SHP77 (cell line): Measurements from ENCODE around the gene CDK4.
"Not testable (repeated sequence)": the region's sequence is repeated elsewhere in the genome, so short reads cannot be mapped to it uniquely, and the experiment has no call there.

Experiments
- DNase-seq, 2 experiments: peaks; one replicate each; lab custom pipeline; 2025; lab: John Stamatoyannopoulos, UW

Gene CDK4

DNA sequence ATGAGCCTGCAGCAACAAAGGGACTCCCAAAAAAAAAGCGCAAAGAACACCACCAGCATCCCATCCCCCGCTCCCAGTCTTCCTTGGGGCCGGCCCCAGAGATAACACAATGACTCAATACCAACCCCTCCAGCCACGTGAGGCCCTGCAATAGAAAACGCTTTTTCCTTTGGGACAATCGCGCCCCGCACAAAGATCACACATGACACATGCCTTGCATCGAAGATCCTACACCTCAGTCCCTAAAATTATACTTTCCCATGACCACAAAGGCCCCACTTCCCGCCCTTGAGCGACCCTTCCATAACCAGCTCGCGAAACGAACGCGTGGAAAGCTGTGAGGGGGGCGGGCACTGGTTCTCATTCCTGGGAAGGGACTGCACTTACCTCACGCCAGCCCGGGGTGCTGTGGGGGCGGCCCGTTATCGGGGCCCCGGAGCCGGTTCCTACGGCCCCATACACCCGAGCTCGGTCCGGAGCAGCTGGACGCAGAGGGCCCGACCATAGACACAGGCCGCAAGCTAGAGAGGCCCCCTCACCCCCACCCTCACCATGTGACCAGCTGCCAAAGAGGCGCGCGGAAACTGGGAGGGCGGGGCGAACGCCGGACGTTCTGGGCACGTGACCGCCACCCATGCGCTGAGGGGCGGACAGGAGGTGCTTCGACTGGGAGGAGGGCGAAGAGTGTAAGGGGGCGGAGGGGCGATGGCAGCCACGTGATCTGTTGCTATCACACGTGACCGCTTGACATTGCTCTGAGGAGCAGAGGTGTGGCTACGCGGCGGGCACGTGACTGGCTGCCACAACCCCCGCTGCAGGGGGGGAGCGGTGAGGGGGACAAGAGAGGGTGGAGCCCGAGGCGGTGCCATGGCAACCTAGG lies at the start of gene CDK4:
CDK4 (minus strand) TSS at position 523 of the 880 bp plus-strand sequence. CDS start 593 bp downstream, outside the sequence.
- peak; percentile 98 to 99 for DNase-seq

DNA sequence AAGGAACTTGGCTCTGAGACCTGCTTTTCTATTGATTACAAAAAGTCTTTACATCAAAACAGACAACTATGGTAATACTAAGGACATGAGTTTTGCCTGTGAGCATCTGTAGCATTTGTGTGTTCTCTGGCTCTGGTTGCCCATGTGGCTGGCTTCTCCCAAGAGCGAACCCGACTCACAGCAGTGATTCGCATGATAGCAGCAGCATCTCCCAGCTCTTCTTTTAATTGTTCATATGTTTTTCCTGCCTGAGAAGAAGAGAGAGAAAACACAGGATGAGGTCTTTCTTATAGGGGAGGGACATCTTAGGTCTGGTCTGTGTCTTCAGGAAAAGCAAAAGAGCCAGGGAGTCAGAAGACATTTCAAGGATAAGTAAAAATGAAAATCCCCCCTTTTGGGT lies 48.9 kb upstream of the CDK4 start:
- DNase-seq: no peak

- DNase-seq: no peak
These were observed 45.8 kb upstream of the CDK4 start for GRCh38 chr12:57797933-57798332.

GRCh38 chr12:57796996-57797395 lies 44.9 kb upstream of the CDK4 start:
- no peak for DNase-seq

- no peak for DNase-seq
These were observed 43.2 kb upstream of the CDK4 start for GRCh38 chr12:57795354-57795753.

DNA sequence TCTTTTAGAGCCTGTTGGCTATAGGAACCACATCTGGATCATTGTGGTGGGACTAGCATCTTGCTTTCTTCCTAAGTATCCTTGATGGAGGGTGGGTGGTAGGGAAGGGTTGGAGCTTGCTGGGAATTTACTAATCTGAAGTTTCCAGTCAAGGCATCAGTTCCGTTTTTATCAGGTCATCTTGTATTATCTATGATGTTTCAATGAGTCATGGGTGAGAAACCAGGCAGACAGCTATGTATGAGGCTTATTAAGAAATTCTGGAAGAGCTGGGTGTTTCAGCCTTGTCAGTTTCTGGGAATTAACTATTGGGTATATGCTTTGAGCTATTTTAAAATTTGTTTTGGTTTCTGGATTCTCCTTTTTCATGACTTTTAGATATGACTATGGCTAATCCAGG lies 41.8 kb upstream of the CDK4 start:
- DNase-seq: no peak

DNA sequence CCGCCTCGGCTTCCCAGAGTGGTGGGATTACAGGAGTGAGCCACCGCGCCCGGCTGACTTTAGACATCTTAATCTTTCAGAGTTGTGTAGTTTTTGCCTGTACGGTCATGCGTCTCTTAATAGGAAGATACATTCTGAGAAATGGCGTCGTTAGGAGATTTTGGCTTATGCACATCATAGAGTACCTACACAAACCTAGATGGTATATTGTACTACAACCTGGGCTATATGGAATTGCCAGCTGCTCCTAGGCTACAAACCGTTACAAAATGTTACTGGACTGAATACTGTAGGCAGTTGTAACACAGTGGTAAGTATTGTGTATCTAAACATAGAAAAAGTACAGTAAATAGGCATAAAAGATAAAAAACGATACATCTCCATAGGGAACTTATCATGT lies 31.8 kb upstream of the CDK4 start:
- no peak for DNase-seq

GRCh38 chr12:57783466-57783801 lies 31.3 kb upstream of the CDK4 start:
- DNase-seq: no peak

GRCh38 chr12:57782608-57783465 lies 30.7 kb upstream of the CDK4 start, which contains the start of gene TSFM:
TSFM (plus strand) TSS chr12:57782787; CDS start chr12:57782802, 15 bp downstream.
- peak; percentile 93 to 94 for DNase-seq

DNA sequence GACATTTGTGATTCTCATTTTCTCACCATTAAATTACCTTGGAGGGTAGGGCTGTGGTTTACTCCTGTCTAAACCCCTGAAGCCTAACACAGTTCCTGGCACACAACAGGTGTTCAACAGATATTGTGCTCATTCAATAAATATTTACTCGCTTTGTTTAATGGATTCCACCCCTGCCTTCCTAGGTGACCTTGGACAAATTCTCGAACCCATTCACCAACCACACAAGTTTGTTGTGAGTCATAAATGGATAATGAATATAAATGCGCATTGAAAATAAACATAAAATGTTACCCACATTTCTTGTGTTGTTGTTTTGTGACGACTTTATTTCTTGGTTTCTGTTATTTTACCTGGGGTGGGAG lies 30.1 kb upstream of the CDK4 start:
- no peak for DNase-seq

DNA sequence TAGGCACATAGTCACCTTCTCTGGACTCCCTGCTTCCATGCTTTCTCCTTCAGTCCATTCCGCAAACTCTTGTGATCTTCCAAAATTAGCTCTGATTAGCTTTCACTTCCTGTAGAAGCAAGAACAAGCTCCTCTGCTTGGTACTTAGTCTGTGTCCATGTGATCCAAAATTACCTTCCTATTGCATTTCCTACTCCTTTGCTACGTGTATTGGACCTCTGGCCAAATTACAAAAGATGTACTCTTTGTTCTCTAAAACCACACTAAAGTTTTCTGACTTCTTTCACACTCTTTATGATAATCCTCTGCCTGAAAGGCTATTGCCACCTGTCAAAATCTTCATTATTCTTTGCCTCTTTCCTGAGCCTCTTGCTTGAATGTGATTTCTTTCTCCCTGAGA lies 29.7 kb upstream of the CDK4 start:
- DNase-seq: no peak

GRCh38 chr12:57781244-57781643 lies 29.1 kb upstream of the CDK4 start:
- no peak for DNase-seq

- DNase-seq: no peak
These were observed 28.3 kb upstream of the CDK4 start for GRCh38 chr12:57780284-57780897.

DNA sequence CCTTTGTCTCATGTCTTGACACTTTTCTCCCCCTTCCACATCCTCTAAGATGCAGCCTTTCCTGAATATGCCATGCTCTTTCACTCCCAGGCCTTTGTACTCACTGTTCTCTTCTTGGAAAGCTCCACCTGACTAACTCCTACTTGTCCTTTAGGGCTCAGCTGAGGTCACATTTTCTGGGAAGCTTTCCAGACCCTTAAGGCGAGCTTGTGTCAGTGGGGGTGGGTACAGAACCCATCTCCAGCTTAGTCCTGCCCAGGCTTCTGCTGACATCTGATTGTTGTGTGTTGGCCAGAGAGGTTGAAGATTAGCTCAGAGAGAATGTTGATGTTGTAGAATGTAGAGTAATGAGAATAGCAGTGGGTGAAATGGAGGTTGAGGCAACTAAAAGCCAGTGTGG lies 27.6 kb upstream of the CDK4 start:
- no peak for DNase-seq

GRCh38 chr12:57777911-57778310 lies 25.8 kb upstream of the CDK4 start:
- DNase-seq: no peak

DNA sequence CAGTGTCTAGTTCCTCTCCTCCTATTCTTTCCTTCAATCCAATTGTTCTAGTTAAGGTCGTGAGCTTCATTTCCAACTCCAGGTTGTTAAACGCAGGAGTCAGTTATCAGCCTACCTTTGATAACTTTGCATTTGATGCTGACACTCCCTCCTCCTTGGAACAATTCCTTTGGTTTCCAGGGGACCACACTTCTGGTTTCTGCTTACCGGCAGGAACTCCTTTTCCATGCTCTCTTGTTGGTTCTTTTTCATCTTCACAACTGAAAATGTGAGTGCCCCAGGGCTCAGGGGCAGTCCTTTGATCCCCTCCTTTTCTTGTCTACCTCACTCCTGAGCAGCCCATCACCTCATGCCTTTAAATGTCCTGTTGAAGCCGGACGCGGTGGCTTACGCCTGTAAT lies 25.3 kb upstream of the CDK4 start:
- no peak for DNase-seq

- DNase-seq: no peak
These were observed 24.1 kb upstream of the CDK4 start for GRCh38 chr12:57776247-57776587.

DNA sequence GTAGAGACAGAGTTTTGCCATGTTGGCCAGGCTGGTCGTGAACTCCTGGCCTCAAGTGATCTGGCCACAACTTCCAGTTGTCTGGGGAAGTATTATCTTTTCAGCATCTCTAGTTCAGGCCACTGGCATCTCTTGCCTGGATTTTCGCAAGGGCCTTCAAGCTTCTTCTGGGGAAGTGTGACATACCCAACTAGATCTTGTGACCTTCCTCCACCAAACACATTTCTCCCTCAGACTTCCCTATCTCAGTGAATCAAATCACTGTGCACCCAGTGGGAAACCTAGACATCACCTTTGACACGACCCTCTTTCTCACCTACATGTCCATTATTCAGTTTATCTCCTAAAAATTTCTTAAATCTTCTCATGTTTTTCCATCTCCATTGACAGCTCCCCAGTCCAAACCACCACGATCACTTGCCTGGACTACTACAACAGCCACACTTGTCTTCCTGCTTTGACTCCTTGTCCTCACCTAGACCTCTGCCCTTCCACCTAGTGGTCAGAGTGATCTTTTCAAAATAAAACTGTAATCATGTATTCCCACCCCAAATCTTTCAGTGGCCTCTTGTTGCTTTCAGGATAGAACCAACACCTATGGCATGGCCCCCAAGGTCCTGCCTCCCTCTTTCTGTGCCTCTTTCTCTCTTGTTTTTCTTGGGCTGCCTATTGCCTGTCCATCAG lies 23.6 kb upstream of the CDK4 start:
- no peak for DNase-seq

DNA sequence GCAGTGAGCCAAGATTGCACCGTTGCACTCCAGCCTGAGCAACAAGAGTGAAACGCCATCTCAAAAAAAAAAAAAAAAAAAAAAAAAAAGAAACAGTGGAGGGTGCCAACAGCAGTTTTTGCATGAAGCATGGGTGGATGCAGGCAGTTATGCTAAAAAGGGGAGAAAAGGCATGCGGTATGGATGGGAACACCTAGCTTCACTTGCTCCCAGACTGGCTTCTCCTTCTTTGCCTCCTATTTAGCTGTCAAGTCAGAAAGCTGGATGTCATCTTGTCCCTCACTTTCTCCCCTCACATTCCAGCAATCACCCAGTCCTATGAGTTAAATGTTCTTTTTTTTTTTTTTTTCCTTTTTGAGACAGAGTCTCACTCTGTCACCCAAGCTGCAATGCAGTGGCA lies 22.9 kb upstream of the CDK4 start:
- DNase-seq: no peak

DNA sequence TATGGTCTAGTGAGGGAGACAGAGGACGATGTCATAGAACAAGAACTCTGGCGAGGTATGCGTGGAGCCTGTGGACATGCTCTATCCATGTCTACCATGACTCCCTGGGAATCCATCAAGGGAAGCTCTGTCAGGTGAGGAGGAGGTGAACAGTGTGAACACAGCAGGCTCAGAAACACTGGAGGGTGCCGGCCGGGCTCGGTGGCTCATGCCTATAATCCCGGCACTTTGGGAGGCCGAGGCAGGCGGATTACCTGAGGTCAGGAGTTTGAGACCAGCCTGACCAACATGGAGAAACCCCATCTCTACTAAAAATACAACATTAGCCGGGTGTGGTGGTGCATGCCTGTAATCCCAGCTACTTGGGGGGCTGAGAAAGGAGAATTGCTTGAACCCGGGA lies 22.5 kb upstream of the CDK4 start:
- DNase-seq: not testable (repeated sequence)

GRCh38 chr12:57772429-57773322 lies 20.6 kb upstream of the CDK4 start, which contains the start of gene EEF1AKMT3:
EEF1AKMT3 (plus strand) TSS chr12:57772614; CDS start chr12:57772725, 111 bp downstream.
- DNase-seq: peak; percentile 47 to 66
